HG03135 (cell line): ENCODE data around the gene ATF4.

Experiments used
- ATAC-seq: cut with Tn5 transposase; IDR thresholded peaks from one replicate; pipeline ENCODE4 v1.9.1; 2021; ENCODE audit warnings: mild to moderate bottlenecking, moderate library complexity; ENCODE audit not compliant: unreplicated experiment

The ATF4 gene

GRCh38 chr22:39556970-39557841 is 36.8 kb downstream of the ATF4 start:
- no peak for ATAC-seq

- no peak for ATAC-seq
These were observed 37.9 kb downstream of the ATF4 start for GRCh38 chr22:39558254-39558727.

GRCh38 chr22:39558950-39559349 is 38.6 kb downstream of the ATF4 start:
- no peak for ATAC-seq

GRCh38 chr22:39559456-39560105 is 39.2 kb downstream of the ATF4 start:
- no peak for ATAC-seq

- ATAC-seq = no peak
These were observed 39.8 kb downstream of the ATF4 start for GRCh38 chr22:39560127-39560526.

- no peak for ATAC-seq
These were observed 42.6 kb downstream of the ATF4 start for GRCh38 chr22:39562839-39563489.

- no peak for ATAC-seq
These were observed 43.4 kb downstream of the ATF4 start for GRCh38 chr22:39563571-39564428.

- ATAC-seq = no peak
These were observed 45.1 kb downstream of the ATF4 start for GRCh38 chr22:39565414-39565944.

- no peak for ATAC-seq
These were observed 47.0 kb downstream of the ATF4 start for GRCh38 chr22:39567135-39567946.

GRCh38 chr22:39568278-39568981 is 48.1 kb downstream of the ATF4 start:
- ATAC-seq = no peak

- ATAC-seq = no peak
These were observed 48.7 kb downstream of the ATF4 start for GRCh38 chr22:39569066-39569465.

GRCh38 chr22:39570226-39570625 is 49.9 kb downstream of the ATF4 start:
- no peak for ATAC-seq

- ATAC-seq = no peak
These were observed 50.3 kb downstream of the ATF4 start, which contains the start of gene CACNA1I for GRCh38 chr22:39570665-39571064. Gene CACNA1I, plus strand, starts transcription at chr22:39570753. Its CDS starts 0 bp downstream, at chr22:39570753.

- ATAC-seq = no peak
These were observed 51.2 kb downstream of the ATF4 start for GRCh38 chr22:39571538-39571937.
